Measurements from ENCODE around the gene ARHGAP21.

ARHGAP21 gene

DNA sequence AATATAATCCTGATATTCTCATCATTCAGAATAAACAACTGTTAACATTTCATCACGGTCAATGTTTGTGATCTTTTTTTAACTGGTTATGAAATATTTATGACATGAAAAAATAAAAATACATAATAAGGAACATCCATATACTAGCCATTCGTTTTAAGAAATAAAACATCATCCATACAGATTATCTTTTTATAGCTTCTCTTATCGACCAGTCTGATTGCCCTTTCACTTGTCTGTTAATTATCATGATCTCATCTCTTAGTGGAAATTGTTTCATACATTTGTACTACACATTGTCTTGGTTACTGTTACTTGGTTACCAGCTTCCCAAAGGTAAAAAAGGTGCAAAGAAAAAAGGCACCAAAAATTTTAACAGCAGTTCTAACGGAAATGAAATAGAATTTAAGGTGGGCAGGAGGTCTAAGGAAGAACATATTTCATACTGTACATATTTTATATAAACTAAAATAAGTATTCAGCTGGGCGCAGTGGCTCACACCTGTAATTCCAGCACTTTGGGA lies 8.4 kb downstream of the ARHGAP21 start:
- no peak overlapping the region for H3K4me3 ChIP-seq (ENCODE audit: low read length)
- no peak for TF ChIP-seq ZNF274 (IDR thresholded peaks at IDR 0.05; ENCODE audit: low read depth, low read length)

DNA sequence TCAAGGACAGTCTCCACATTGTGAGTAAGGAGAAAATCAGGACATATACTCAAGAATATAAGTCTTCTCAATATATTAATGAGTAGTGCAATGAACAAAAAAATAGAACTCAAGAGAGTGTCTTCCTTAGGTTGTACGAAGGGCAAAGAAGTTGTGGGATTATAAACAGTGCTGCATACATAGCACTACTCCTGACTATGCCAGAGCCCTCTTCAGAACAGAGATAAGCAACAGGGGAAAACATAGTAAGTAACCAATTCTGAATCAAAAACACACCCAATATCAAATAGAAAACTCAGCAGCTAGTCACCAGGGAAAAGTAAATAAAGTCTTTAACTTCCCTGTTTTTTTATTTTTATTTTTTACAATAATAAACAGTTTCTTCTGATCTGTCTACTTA lies 10.6 kb downstream of the ARHGAP21 start:
- no peak for TF ChIP-seq ZNF274 (IDR thresholded peaks at IDR 0.05; ENCODE audit: low read depth, low read length)
- H3K4me3 ChIP-seq (ENCODE audit: low read length), result no peak overlapping the region

DNA sequence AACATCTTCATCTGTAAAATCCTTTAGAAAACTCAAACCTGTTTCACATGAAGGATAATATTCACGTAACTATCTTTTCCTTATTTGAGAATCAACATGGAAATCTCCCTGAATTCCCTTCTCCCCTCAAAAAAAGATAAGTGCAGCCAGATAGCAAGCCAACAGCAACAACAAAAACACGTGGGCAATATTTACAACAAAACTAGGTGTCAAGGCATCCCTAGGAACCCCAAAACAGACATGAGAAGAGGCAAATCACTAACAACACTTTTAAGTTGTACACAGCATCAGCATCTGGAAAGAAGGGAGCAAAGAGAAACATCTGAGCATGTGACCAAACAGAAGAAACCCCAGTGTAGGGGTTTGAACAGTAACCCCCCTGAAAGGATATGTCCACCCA lies 12.2 kb downstream of the ARHGAP21 start:
- no peak overlapping the region for H3K4me3 ChIP-seq (ENCODE audit: low read length)
- no peak for TF ChIP-seq ZNF274 (IDR thresholded peaks at IDR 0.05; ENCODE audit: low read depth, low read length)

DNA sequence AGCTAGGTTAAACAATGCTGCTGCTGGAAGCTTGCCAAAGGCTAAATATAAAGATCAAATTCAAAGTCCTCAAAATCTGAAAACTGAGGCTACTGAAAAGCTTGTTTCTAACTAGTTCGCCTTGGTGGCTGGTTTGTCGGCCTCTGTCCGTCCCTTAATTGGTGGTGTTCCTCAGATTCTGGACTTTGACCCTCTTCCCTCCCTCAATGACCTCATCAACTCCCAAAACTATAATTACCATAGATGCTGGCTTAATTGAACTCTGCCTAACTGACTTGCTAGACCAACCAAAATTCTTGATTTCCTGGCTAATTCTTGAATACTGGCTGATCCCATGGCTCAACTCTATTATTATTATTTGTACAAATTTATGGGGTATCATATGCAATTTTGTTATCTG lies 15.6 kb downstream of the ARHGAP21 start:
- no peak for TF ChIP-seq ZNF274 (IDR thresholded peaks at IDR 0.05; ENCODE audit: low read depth, low read length)
- H3K4me3 ChIP-seq (ENCODE audit: low read length), result no peak overlapping the region

DNA sequence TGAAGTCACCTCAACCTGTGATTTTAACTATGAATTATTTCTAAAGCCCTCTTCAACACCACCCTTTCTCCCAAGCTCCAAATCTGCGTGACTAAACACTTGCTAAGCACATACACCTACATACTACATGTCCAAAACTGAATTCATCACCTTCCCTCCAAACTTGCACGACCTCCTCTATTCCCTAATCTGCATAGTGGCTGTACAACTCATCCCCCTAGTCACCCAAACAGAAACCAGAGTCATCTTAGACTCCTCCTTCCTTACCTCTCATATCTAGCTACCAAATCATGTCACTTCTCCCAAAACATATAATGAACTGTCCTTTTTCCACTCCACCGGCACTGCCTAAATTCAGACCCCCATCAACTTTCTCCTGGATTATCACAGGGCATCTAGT lies 16.2 kb downstream of the ARHGAP21 start:
- no peak overlapping the region for H3K4me3 ChIP-seq (ENCODE audit: low read length)
- no peak for TF ChIP-seq ZNF274 (IDR thresholded peaks at IDR 0.05; ENCODE audit: low read depth, low read length)

DNA sequence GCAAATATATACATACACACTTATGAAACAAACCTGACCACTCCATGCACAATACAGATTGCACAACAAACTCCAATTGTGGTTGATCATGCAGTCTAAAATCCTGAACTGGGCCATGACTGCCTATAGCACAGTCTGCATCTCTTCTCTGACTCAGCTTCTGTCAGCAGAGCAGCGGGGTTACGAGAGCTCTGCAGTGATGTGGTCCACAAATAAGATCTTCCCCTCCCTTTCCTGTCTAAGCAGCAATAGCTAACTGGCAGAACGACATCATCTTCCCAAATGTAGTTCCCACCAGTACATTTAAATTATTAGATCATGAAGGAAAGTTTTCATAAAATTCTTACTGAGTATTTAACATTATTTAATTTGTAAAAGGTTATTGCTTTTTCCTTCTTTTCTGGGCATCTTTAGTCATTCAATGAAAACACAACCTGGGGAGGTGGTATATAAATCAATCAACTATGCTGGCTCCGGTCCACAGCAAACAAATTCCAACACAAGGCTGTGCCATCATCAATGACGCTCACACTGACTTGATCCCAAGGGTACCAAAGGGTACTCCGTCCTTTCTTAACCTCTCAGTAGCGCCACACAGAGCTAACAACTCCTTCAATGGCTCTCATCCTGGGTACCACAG lies 17.1 kb downstream of the ARHGAP21 start:
- TF ChIP-seq ZNF274 (IDR thresholded peaks at IDR 0.05; ENCODE audit: low read depth, low read length), result no peak
- no peak overlapping the region for H3K4me3 ChIP-seq (ENCODE audit: low read length)

DNA sequence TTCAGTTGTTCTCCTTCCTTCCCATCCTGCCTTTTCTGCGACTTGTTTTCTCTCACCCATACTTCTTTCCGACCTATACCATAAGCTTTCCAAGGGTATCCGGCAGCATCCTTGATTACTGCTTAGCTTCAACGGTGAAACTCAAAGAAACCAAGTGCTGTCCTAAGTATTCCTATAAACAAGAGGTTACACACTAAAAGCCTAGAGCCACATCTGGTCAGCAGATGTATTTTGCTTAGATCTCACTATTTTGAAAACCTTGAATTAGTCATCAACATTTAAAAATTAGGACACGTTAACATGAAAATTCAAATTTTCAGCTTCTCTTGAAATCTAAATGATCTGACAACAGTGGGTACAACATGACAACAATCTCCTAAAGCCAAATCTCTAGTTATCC lies 20.0 kb downstream of the ARHGAP21 start:
- no peak overlapping the region for H3K4me3 ChIP-seq (ENCODE audit: low read length)

DNA sequence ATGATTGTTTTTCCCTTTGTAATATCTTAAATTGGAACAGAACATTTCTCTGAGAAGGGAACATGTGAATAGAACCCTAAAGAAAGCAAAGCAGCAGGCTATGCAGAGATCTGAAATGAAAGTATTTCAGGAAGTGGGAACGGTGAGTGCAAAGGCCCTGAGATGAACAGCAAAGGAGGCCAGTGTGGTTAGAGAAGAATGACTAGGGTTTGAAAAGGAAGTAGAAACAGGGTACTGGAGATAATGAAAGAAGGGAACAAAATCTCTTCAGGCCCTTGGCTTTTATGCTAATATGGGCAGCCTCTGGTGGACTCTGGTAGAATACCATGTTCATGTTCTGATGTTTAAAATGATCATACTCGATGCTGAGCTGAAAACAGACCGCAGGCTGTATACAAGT lies 22.2 kb downstream of the ARHGAP21 start:
- no peak overlapping the region for H3K4me3 ChIP-seq (ENCODE audit: low read length)
- no peak for TF ChIP-seq ZNF274 (IDR thresholded peaks at IDR 0.05; ENCODE audit: low read depth, low read length)

More for the DNA sequence above, 20.0 kb downstream of the ARHGAP21 start:
- no peak for TF ChIP-seq ZNF274 (IDR thresholded peaks at IDR 0.05; ENCODE audit: low read depth, low read length)

- H3K4me3 ChIP-seq (ENCODE audit: low read length), result no peak overlapping the region
- TF ChIP-seq ZNF274 (IDR thresholded peaks at IDR 0.05; ENCODE audit: low read depth, low read length), result no peak
Observed at GRCh38 chr10:24700948-24701347, 22.7 kb downstream of the ARHGAP21 start.

DNA sequence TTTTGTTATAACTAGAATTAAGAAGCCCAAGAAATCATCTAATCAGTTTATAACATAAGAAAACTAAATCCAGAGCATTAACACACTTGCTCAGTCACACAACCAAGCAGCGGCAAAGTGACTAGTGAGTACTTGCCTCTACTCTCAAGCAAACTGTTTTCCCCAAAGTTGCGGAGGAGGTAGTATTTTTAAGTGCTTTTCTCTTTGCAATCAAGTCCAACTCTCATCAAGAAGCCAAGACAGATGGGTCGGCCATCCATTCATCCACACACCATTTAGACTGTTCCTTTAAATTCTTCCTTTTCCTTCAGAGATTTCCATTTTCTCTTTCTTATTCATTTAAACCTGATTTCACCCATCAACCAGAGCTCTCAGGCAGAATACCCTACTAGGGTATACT lies 25.4 kb downstream of the ARHGAP21 start:
- no peak for TF ChIP-seq ZNF274 (IDR thresholded peaks at IDR 0.05; ENCODE audit: low read depth, low read length)
- H3K4me3 ChIP-seq (ENCODE audit: low read length), result no peak overlapping the region

DNA sequence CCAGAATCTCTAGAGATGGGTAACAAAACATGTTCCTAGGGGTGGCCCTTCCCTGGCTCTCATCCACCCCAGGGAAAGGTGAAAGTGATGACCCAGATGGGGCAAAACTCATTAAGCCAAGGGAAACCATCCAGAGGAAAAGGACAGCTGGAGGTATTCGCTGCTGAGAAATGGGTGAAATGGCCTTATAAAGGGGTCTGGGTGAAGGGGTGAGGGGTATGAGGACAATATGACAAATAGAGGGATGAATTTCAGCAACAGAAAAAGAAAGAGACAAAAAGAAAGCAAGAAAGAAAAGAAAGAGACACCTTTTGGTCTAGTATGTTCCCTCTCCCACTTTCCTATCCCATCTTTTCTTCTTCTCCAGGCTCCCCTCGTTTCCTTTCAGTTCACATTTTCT lies 26.6 kb downstream of the ARHGAP21 start:
- no peak overlapping the region for H3K4me3 ChIP-seq (ENCODE audit: low read length)
- TF ChIP-seq ZNF274 (IDR thresholded peaks at IDR 0.05; ENCODE audit: low read depth, low read length), result no peak

DNA sequence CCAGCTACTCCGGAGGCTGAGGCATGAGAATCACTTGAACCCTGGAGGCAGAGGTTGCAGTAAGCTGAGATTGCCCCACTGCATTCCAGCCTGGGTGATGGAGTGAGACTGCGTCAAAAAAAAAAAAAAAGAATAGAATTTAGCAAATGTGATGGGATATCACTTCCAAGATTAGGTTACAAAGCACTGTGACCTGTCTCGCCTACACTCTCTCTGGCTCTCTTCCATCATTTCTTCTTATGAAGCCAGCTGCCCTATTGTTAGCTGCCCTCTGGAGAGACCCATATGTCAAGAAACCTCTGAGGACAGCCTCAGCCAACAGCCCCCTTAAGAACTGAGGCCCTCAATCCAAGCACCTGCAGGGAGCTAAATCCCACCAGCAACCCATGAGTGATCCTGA lies 28.2 kb downstream of the ARHGAP21 start:
- no peak overlapping the region for H3K4me3 ChIP-seq (ENCODE audit: low read length)
- no peak for TF ChIP-seq ZNF274 (IDR thresholded peaks at IDR 0.05; ENCODE audit: low read depth, low read length)

- no peak overlapping the region for H3K4me3 ChIP-seq (ENCODE audit: low read length)
- no peak for TF ChIP-seq ZNF274 (IDR thresholded peaks at IDR 0.05; ENCODE audit: low read depth, low read length)
Observed at GRCh38 chr10:24694086-24694485, 29.6 kb downstream of the ARHGAP21 start.

DNA sequence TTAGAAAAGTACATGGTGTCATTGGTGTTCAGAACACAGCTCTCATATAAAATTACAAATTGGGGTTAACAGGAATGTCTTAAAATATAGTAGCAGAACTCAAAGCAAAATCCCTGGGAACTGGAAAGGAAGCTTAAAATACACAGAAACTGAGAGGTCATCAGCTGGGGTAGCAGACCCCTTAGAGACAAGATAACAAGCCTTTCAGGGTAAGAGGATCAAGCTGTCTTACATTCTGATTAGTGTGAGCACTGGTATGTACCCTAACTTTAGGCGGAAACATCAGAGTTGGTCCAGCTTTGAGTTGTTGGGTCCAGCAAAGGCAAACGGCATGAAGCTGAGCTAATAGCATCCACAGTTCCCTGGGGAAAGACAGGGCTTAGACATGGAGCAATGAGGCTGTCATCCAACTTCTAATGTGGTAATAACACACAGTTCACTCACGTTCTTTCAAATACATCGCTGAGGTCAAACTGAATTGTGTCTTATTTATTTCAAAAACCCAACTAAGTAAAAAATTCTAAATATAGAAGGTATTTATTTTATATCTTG lies 32.6 kb downstream of the ARHGAP21 start:
- TF ChIP-seq ZNF274 (IDR thresholded peaks at IDR 0.05; ENCODE audit: low read depth, low read length), result no peak
- no peak overlapping the region for H3K4me3 ChIP-seq (ENCODE audit: low read length)

DNA sequence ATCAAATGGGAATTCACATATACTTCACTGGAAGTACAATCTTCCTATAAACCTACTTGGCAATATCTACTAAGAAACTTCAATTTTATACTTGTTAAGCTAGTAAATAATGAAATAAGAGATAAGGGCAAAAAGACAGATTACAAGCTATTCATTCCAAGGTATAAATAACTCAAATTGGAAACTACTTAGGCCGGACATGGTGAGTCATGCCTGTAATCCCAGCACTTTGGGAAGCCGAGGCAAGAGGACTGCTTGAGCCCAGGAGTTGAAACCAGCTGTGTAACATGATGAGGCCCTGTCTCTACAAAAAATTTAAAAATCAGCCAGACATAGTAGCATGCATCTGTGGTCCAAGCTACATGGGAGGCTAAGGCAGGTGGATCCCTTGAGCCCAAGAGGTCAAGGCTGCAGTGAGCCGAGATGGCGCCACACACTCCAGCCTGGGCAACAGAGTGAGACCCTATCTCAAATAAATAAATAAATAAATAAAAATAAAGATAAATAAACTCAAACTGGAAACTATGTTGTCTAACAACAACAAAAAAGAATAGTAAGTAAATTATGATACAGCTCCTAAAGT lies 37.6 kb downstream of the ARHGAP21 start:
- no peak for TF ChIP-seq ZNF274 (IDR thresholded peaks at IDR 0.05; ENCODE audit: low read depth, low read length)
- no peak overlapping the region for H3K4me3 ChIP-seq (ENCODE audit: low read length)
